GM12878 (cell line): ENCODE results near the gene EPB41L4B. TPM values are rescaled to one million over a fixed set of nuclear protein-coding genes. Genes with fewer than 3 reads are reported as not detected.

ENCODE experiments used
- ATAC-seq: fragments of 200-7000 bp; cut with Tn5 transposase; 3 replicates; pipeline ENCODE4 v1.9.1; 2020; ENCODE audit warnings: mild to moderate bottlenecking, moderate library complexity
- BruUV-seq: library from RNA; stranded (reverse); fragments of 400-500 nt; replicated peaks from 2 replicates; lab custom pipeline; 2021; lab: Mats Ljungman, UMichigan
- CTCF ChIA-PET: fragments of 300-600 bp; sonication (Branson Sonifier 250); formaldehyde crosslinking; extraction: SDS; loops from one replicate; lab custom pipeline; 2021; ENCODE audit warnings: inconsistent platforms; lab: Yijun Ruan, JAX
- POLR2A ChIA-PET: fragments of 350-600 bp; formaldehyde crosslinking; extraction: SDS; loops from one replicate; lab custom pipeline; 2021; ENCODE audit warnings: inconsistent platforms; lab: Charles Lee
- RAD21 ChIA-PET: fragments of 300-600 bp; sonication (Branson Sonifier 250); formaldehyde crosslinking; loops from one replicate; lab custom pipeline; 2023; ENCODE audit warnings: antibody characterized with exemption; ENCODE audit not compliant: unreplicated experiment; lab: Charles Lee
- SMC1A ChIA-PET: fragments of 300-600 bp; sonication (Branson Sonifier 250); formaldehyde crosslinking; loops from one replicate; lab custom pipeline; 2023; ENCODE audit not compliant: unreplicated experiment, uncharacterized antibody; lab: Charles Lee
- DNase-seq: peaks from one replicate; pipeline ENCODE4 v3.0.0-alpha.2; 2011; ENCODE audit warnings: low read depth, low spot score
- FAIRE-seq: peaks from 3 replicates; lab custom pipeline; 2011; peaks lifted over from hg19 to GRCh38; lab: Jason Lieb, UNC
- H2AFZ ChIP-seq: 2 replicates; pipeline ENCODE4 v1.6.0; 2011; ENCODE audit warnings: low read depth, low read length, control low read depth; ENCODE audit not compliant: control insufficient read depth
- H3K27ac ChIP-seq: 2 replicates; pipeline ENCODE4 v1.5.1; 2011; ENCODE audit warnings: control low read depth; ENCODE audit not compliant: control insufficient read depth, insufficient read depth
- H3K27me3 ChIP-seq, 2 experiments: replicated peaks in 1 of 2; 2 replicates each; pipeline versions ENCODE4 v1.6.0 to v1.6.1; 2011; ENCODE audit warnings: low read length in 1 of 2; ENCODE audit not compliant: control insufficient read depth in 2 of 2, insufficient read depth in 2 of 2
- H3K36me3 ChIP-seq, 2 experiments: 2 replicates each; pipeline ENCODE4 v1.5.1; 2011; ENCODE audit warnings: low read length in 1 of 2; ENCODE audit not compliant: control insufficient read depth in 2 of 2, insufficient read depth in 2 of 2
- H3K4me1 ChIP-seq: 2 replicates; pipeline ENCODE4 v1.6.1; 2011; ENCODE audit warnings: mild to moderate bottlenecking, low read length, moderate library complexity, mixed read lengths; ENCODE audit not compliant: control insufficient read depth, insufficient read depth
- H3K4me2 ChIP-seq: 2 replicates; pipeline ENCODE4 v1.6.0; 2011; ENCODE audit warnings: control low read depth; ENCODE audit not compliant: control insufficient read depth, insufficient read depth
- H3K4me3 ChIP-seq: fragments of 200-600 bp; sonication (generic); 2 replicates; pipeline ENCODE4 v1.5.1; 2016
- H3K79me2 ChIP-seq: 2 replicates; pipeline ENCODE4 v1.6.0; 2011; ENCODE audit warnings: low read length; ENCODE audit not compliant: control insufficient read depth, insufficient read depth
- H3K9ac ChIP-seq: 2 replicates; pipeline ENCODE4 v1.8.0; 2011; ENCODE audit warnings: low read length, control low read depth, mixed read lengths; ENCODE audit not compliant: control insufficient read depth, insufficient read depth
- H3K9me3 ChIP-seq: replicated peaks from 3 replicates; pipeline ENCODE4 v1.5.1; 2011; ENCODE audit warnings: mild to moderate bottlenecking, low read length; ENCODE audit not compliant: control insufficient read depth, insufficient read depth
- H4K20me1 ChIP-seq: 2 replicates; pipeline ENCODE4 v1.6.0; 2011; ENCODE audit not compliant: control insufficient read depth, insufficient read depth
- CBFB ChIP-seq: IDR thresholded peaks from 2 replicates; pipeline ENCODE4 v1.6.1; 2016; ENCODE audit warnings: antibody characterized with exemption, low read depth
- CHD4 ChIP-seq: fragments of 200-600 bp; sonication (generic); IDR thresholded peaks from 2 replicates; pipeline ENCODE4 v1.6.1; 2016; ENCODE audit warnings: mild to moderate bottlenecking
- CREB1 ChIP-seq: IDR thresholded peaks from 2 replicates; pipeline ENCODE4 v1.6.1; 2012; ENCODE audit warnings: low read depth, mild to moderate bottlenecking, inconsistent platforms
- FOXM1 ChIP-seq: IDR thresholded peaks from 2 replicates; pipeline ENCODE4 v1.6.1; 2012; ENCODE audit warnings: low read depth, mild to moderate bottlenecking, inconsistent platforms, low read length, moderate library complexity
- IRF4 ChIP-seq: IDR thresholded peaks from 2 replicates; pipeline ENCODE4 v1.6.1; 2011; ENCODE audit warnings: low read depth, low read length
- MXI1 ChIP-seq: fragments of 150-350 bp; IDR thresholded peaks from 2 replicates; pipeline ENCODE4 v1.6.1; 2011; ENCODE audit warnings: low read depth, mild to moderate bottlenecking, inconsistent platforms, low read length, improper control_type of control experiment
- PKNOX1 ChIP-seq: fragments of 450-650 bp; IDR thresholded peaks from 2 replicates; pipeline ENCODE4 v1.6.1; 2016; ENCODE audit warnings: mild to moderate bottlenecking
- RAD21 ChIP-seq: IDR thresholded peaks from 2 replicates; pipeline ENCODE4 v1.6.1; 2011; ENCODE audit warnings: mild to moderate bottlenecking, low read depth, low read length, moderate library complexity; ENCODE audit not compliant: insufficient read depth
- SIN3A ChIP-seq: IDR thresholded peaks from 2 replicates; pipeline ENCODE4 v1.6.1; 2012; ENCODE audit warnings: low read depth, low read length, improper control_type of control experiment
- TARDBP ChIP-seq: IDR thresholded peaks from 2 replicates; pipeline ENCODE4 v1.6.1; 2016; ENCODE audit warnings: borderline replicate concordance
- TCF3 ChIP-seq: IDR thresholded peaks from 2 replicates; pipeline ENCODE4 v1.6.1; 2012; ENCODE audit warnings: low read depth, mild to moderate bottlenecking, low read length, borderline replicate concordance; ENCODE audit not compliant: insufficient read depth
- USF1 ChIP-seq: IDR thresholded peaks from 2 replicates; pipeline ENCODE4 v1.6.1; 2011; ENCODE audit warnings: borderline replicate concordance, low read depth, mild to moderate bottlenecking, moderate library complexity, mixed read lengths, low read length; ENCODE audit not compliant: insufficient read depth; ENCODE audit errors: extremely low read length
- ZNF217 ChIP-seq: fragments of 450-650 bp; IDR thresholded peaks from 2 replicates; pipeline ENCODE4 v1.6.1; 2017; ENCODE audit warnings: antibody characterized with exemption, mild to moderate bottlenecking
- WGBS: methylation state at CpG from one replicate; pipeline ENCODE4 v1.1.6; 2016; ENCODE audit warnings: low lambda C conversion rate; ENCODE audit not compliant: insufficient replicate concordance, insufficient coverage; ENCODE audit errors: missing lambda C conversion rate; 5-methylcytosine and 5-hydroxymethylcytosine counted together
- in situ Hi-C: fragments of 300-500 bp; cut with MboI; formaldehyde crosslinking; loops from 9 replicates; pipeline ENCODE4 v1.14.3; 2018; ENCODE audit warnings: mixed read lengths
- intact Hi-C: fragments of 100-400 bp; cut with micrococcal nuclease; formaldehyde crosslinking; loops from one replicate; pipeline ENCODE4 v1.14.2; 2022; ENCODE audit not compliant: unreplicated experiment
- polyA plus RNA-seq, 11 experiments: library from polyadenylated mRNA; depleted of rRNA in 4 of 11; unstranded in 6 of 11; stranded (reverse) in 5 of 11; fragments of >200 nt; fragmentation: Nextera tagmentation in 4 of 11; fragmentation: Illumina TruSeq in 1 of 11; extraction: Ambion mirVana in 4 of 11; extraction: Trizol in 1 of 11; gene quantifications; 1 replicate in 1 of 11; 2 replicates in 10 of 11; pipeline versions ENCODE4 v1.2.1 to v1.2.3, GENCODE V29; 2011 to 2016; ENCODE audit warnings: inconsistent platforms in 2 of 11, missing spikeins in 2 of 11, low read depth in 1 of 11
- total RNA-seq, 4 experiments: library from RNA; depleted of rRNA in 3 of 4; stranded (reverse); fragments of >200 nt in 3 of 4; fragmentation: Illumina TruSeq in 1 of 4; extraction: Trizol in 1 of 4; gene quantifications; 2 replicates each; pipeline versions ENCODE4 v1.2.1 to v1.2.3, GENCODE V29; 2013 to 2021
- TF ChIP-seq, protein P1 (sequence below), 3 experiments: IDR thresholded peaks in 2 of 3; conservative IDR thresholded peaks in 1 of 3; 2 replicates each; pipeline ENCODE4 v1.5.1; 2011; ENCODE audit warnings: low read depth in 3 of 3, low read length in 3 of 3, mild to moderate bottlenecking in 3 of 3, control low read depth in 2 of 3, moderate library complexity in 2 of 3, inconsistent platforms in 1 of 3, mixed read lengths in 1 of 3; ENCODE audit not compliant: control insufficient read depth in 2 of 3, insufficient read depth in 1 of 3; ENCODE audit errors: extremely low read depth in 1 of 3

Gene EPB41L4B
- total and polyA plus RNA-seq, 10 of the 15 experiments (the other 5 are each of a cell fraction or from before 2014, with no cell fraction given): 0.04 to 0.75 (median 0.13) TPM; not detected in 1

DNA sequence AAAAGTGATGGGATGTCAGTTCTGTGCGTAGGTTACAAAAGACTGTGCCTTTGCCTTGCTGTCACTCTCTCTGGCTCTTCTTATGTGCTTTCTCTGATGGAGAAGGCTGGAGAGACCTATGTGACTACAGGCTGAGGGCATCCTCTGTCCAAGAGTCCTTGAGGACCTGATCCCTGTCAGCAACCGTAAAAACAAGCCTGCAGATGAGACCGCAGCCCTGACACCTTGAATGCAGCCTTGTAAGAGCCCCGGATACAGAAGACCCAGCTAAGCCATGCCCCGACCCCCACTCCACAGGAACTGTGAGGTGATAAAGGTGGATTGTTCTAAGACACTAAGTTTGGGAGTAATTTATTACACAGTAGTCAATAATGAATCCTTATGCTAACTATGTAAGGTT lies 121.2 kb downstream of the EPB41L4B start (continued):
- TF ChIP-seq USF1: no peak
- TF ChIP-seq TCF3: no peak
- no peak for TF ChIP-seq CREB1
- TF ChIP-seq TARDBP: no peak
- TF ChIP-seq, all 136 proteins: peak for 0

GRCh38 chr9:109198736-109199382 lies 122.0 kb downstream of the EPB41L4B start:
- no peak for FAIRE-seq
- H2AFZ ChIP-seq: no peak overlapping the region
- WGBS: 29% methylated on average over 6 of the region's 6 CpGs
- H4K20me1 ChIP-seq: no peaks in the 10 kb centered on the region
- no TSS peak for BruUV-seq
- ChIA-PET RAD21 (no interaction called here), CTCF (interaction anchor here (0.6 to 1.4 kb wide), 7 partner anchors 14 to 309 kb away, joined by 3 to 5 read pairs (median 3); no protein-coding TSS in a partner anchor), POLR2A (no interaction called here), SMC1A (interaction anchor here (1.0 kb wide), 1 partner anchor 271 kb away, joined by 4 read pairs; no protein-coding TSS in a partner anchor)
- H3K4me2 ChIP-seq: no peak overlapping the region
- H3K27me3 ChIP-seq: peaks cover 2 to 5% of the 10 kb centered on the region in 2 experiments; a peak in 3 of 4 replicates
- ATAC-seq: peak; percentile 40; the same call in 2 of the 3 replicates
- H3K36me3 ChIP-seq: no peaks in the 10 kb centered on the region
- no peaks in the 10 kb centered on the region for H3K79me2 ChIP-seq
- in situ Hi-C loops (no loop called here), intact Hi-C loops (no loop called here)
- no peak overlapping the region for H3K4me3 ChIP-seq
- no peaks in the 10 kb centered on the region for H3K9me3 ChIP-seq
- H3K27ac ChIP-seq: no peak overlapping the region
- H3K9ac ChIP-seq: no peak overlapping the region
- TF ChIP-seq CBFB (no peak), PKNOX1 (0 out of 2 replicates have a peak, but pooled peaks have one; percentile 9), FOXM1 (no peak), CREB1 (no peak), SIN3A (no peak), RAD21 (peak; percentile 35; the same call in 1 of the 2 replicates), CHD4 (no peak), MXI1 (no peak), IRF4 (no peak), ZNF217 (no peak)
- TF ChIP-seq, protein P1, sequence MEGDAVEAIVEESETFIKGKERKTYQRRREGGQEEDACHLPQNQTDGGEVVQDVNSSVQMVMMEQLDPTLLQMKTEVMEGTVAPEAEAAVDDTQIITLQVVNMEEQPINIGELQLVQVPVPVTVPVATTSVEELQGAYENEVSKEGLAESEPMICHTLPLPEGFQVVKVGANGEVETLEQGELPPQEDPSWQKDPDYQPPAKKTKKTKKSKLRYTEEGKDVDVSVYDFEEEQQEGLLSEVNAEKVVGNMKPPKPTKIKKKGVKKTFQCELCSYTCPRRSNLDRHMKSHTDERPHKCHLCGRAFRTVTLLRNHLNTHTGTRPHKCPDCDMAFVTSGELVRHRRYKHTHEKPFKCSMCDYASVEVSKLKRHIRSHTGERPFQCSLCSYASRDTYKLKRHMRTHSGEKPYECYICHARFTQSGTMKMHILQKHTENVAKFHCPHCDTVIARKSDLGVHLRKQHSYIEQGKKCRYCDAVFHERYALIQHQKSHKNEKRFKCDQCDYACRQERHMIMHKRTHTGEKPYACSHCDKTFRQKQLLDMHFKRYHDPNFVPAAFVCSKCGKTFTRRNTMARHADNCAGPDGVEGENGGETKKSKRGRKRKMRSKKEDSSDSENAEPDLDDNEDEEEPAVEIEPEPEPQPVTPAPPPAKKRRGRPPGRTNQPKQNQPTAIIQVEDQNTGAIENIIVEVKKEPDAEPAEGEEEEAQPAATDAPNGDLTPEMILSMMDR (IDR thresholded peaks at IDR 0.05 in 2 of 3, conservative IDR thresholded peaks at IDR 0.05 in 1 of 3; ENCODE audit: control insufficient read depth in 2 of 3, extremely low read depth in 1 of 3, insufficient read depth in 1 of 3, low read depth in 3 of 3, low read length in 3 of 3): peak; percentile 16 to 29 (median 29); a peak in 3 of 6 replicates
- H3K4me1 ChIP-seq: no peaks in the 10 kb centered on the region
- no peak for DNase-seq
